ENCODE results near the gene ELAC2. TPM values are rescaled to one million over a fixed set of nuclear protein-coding genes. Genes with fewer than 3 reads are reported as not detected.
A peak's percentile ranks its signal among the peaks of the same experiment; 100 is the strongest.

ELAC2 gene, protein sequence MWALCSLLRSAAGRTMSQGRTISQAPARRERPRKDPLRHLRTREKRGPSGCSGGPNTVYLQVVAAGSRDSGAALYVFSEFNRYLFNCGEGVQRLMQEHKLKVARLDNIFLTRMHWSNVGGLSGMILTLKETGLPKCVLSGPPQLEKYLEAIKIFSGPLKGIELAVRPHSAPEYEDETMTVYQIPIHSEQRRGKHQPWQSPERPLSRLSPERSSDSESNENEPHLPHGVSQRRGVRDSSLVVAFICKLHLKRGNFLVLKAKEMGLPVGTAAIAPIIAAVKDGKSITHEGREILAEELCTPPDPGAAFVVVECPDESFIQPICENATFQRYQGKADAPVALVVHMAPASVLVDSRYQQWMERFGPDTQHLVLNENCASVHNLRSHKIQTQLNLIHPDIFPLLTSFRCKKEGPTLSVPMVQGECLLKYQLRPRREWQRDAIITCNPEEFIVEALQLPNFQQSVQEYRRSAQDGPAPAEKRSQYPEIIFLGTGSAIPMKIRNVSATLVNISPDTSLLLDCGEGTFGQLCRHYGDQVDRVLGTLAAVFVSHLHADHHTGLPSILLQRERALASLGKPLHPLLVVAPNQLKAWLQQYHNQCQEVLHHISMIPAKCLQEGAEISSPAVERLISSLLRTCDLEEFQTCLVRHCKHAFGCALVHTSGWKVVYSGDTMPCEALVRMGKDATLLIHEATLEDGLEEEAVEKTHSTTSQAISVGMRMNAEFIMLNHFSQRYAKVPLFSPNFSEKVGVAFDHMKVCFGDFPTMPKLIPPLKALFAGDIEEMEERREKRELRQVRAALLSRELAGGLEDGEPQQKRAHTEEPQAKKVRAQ
- polyA plus RNA-seq (34.6 and 41.9 TPM in 2 replicates), polyA minus RNA-seq (33.4 and 36.3 TPM in 2 replicates)

DNA sequence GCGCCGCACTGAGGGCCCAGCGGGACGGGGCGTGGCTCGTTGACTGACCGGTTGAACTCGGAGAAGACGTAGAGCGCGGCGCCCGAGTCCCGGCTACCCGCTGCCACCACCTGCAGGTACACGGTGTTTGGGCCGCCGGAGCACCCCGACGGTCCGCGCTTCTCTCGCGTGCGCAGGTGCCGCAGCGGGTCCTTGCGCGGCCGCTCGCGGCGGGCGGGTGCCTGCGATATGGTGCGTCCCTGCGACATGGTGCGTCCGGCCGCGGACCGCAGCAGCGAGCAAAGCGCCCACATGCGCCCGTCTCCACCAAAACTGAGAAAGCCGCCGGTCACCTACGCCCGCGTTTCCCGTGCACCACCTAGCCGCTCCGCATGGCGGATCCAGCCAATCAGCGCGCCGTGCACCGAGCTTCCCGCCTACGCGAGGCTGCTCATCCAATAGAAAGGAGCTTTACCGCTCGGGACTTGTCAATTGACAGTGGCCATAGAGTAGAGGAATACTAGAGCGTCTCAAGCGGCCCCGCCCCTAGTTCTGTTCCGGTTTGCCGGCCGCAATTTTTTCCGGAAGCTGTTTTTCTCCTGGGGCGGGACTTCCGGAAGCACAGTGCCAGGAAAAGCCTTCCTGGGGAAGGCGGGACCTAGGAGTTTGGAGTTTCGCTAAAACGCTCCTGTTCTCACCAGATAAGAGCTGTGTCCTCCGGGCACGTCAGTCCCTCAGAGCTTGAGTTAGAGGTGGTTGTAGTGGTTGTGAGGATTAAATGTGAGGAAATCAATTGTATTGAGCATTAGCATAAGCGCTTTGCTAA, at the start of gene ELAC2:
Gene ELAC2, minus strand, starts transcription at position 373 of the 805 bp plus-strand sequence. Its CDS starts 80 bp downstream, at position 293.
- Histone ChIP-seq H3F3A (ENCODE audit: insufficient read depth, low read length, poor library complexity, severe bottlenecking) (no peaks in the 10 kb centered on the region), H4K20me1 (ENCODE audit: insufficient read depth) (no peaks in the 10 kb centered on the region), H3K4me3 (ENCODE audit: low read length) (peak within 1 kb of the TSS; percentile 98), H3K9me2 (ENCODE audit: insufficient read depth, low read length) (no peaks in the 10 kb centered on the region), H3K36me3 (ENCODE audit: insufficient read depth, low read length) (no peaks in the 10 kb centered on the region), H3K79me2 (replicated peaks; ENCODE audit: insufficient read depth, low read length) (no peaks in the 10 kb centered on the region), H3K27me3 (ENCODE audit: insufficient read depth, low read depth, low read length) (no peaks in the 10 kb centered on the region), H2AFZ (ENCODE audit: low read depth, low read length) (peak within 1 kb of the TSS; percentile 57), H3K9me3 (ENCODE audit: low read length) (no peaks in the 10 kb centered on the region), H3K27ac (ENCODE audit: low read length) (no peak within 1 kb of the TSS), H3K4me2 (ENCODE audit: low read length) (peak within 1 kb of the TSS; percentile 94), H3K9ac (ENCODE audit: low read length) (peak within 1 kb of the TSS; percentile 66)
- TF ChIP-seq RAD21 (conservative IDR thresholded peaks at IDR 0.05) (no peak), TAF1 (IDR thresholded peaks at IDR 0.05; ENCODE audit: low read depth) (peak; percentile 32), MXI1 (conservative IDR thresholded peaks at IDR 0.05; ENCODE audit: poor library complexity, severe bottlenecking) (peak; percentile 98), POLR2AphosphoS5 (IDR thresholded peaks at IDR 0.05) (peak; percentile 62), EP300 (conservative IDR thresholded peaks at IDR 0.05; ENCODE audit: poor library complexity, severe bottlenecking) (peak; percentile 35), SMC3 (conservative IDR thresholded peaks at IDR 0.05; ENCODE audit: poor library complexity) (peak; percentile 41), EZH2 (IDR thresholded peaks at IDR 0.05; ENCODE audit: borderline replicate concordance, insufficient read depth, low read length, poor library complexity, severe bottlenecking) (no peak)
- TF ChIP-seq, protein P1, sequence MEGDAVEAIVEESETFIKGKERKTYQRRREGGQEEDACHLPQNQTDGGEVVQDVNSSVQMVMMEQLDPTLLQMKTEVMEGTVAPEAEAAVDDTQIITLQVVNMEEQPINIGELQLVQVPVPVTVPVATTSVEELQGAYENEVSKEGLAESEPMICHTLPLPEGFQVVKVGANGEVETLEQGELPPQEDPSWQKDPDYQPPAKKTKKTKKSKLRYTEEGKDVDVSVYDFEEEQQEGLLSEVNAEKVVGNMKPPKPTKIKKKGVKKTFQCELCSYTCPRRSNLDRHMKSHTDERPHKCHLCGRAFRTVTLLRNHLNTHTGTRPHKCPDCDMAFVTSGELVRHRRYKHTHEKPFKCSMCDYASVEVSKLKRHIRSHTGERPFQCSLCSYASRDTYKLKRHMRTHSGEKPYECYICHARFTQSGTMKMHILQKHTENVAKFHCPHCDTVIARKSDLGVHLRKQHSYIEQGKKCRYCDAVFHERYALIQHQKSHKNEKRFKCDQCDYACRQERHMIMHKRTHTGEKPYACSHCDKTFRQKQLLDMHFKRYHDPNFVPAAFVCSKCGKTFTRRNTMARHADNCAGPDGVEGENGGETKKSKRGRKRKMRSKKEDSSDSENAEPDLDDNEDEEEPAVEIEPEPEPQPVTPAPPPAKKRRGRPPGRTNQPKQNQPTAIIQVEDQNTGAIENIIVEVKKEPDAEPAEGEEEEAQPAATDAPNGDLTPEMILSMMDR (IDR thresholded peaks at IDR 0.05; ENCODE audit: poor library complexity, severe bottlenecking) = peak; percentile 46
- TF ChIP-seq, protein P2, sequence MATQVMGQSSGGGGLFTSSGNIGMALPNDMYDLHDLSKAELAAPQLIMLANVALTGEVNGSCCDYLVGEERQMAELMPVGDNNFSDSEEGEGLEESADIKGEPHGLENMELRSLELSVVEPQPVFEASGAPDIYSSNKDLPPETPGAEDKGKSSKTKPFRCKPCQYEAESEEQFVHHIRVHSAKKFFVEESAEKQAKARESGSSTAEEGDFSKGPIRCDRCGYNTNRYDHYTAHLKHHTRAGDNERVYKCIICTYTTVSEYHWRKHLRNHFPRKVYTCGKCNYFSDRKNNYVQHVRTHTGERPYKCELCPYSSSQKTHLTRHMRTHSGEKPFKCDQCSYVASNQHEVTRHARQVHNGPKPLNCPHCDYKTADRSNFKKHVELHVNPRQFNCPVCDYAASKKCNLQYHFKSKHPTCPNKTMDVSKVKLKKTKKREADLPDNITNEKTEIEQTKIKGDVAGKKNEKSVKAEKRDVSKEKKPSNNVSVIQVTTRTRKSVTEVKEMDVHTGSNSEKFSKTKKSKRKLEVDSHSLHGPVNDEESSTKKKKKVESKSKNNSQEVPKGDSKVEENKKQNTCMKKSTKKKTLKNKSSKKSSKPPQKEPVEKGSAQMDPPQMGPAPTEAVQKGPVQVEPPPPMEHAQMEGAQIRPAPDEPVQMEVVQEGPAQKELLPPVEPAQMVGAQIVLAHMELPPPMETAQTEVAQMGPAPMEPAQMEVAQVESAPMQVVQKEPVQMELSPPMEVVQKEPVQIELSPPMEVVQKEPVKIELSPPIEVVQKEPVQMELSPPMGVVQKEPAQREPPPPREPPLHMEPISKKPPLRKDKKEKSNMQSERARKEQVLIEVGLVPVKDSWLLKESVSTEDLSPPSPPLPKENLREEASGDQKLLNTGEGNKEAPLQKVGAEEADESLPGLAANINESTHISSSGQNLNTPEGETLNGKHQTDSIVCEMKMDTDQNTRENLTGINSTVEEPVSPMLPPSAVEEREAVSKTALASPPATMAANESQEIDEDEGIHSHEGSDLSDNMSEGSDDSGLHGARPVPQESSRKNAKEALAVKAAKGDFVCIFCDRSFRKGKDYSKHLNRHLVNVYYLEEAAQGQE (IDR thresholded peaks at IDR 0.05; ENCODE audit: borderline replicate concordance) = no peak
